Measurements from ENCODE around the gene EIF4E2.

Gene EIF4E2

DNA sequence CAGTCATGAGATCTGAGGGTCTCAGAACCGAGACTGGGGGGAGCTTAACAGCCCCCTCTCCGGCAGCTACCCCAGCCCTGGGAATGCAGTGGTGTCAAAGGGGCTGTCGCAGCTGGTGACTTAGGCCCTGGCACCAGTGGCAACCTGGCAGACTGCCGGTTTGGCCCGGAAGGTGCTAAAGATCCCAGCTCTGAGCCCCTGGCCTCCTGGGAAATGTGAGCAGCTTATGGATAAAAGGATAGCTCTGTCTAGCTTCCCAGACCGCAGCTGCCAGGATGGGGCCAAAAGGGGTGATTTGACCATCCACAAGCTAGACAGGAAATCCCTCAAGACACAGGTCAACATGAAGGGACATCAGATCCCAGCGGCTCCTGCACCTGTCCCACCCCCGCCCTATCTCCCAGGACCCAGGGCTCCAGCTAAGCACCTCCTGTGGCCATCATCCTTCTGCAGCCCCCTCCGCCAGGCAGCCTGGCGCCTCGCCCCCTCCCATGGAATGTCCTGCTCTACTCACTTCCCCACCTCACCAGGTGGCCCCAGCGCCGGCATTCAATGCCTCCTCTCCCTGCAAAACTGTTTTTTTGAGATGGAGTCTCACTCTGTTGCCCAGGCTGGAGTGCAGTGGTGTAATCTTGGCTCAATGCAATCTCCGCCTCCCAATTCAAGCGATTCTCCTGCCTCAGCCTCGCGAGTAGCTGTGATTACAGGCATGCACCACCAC is 49.7 kb downstream of the EIF4E2 start:
- DNase-seq (ENCODE audit: low read depth), result no peak

DNA sequence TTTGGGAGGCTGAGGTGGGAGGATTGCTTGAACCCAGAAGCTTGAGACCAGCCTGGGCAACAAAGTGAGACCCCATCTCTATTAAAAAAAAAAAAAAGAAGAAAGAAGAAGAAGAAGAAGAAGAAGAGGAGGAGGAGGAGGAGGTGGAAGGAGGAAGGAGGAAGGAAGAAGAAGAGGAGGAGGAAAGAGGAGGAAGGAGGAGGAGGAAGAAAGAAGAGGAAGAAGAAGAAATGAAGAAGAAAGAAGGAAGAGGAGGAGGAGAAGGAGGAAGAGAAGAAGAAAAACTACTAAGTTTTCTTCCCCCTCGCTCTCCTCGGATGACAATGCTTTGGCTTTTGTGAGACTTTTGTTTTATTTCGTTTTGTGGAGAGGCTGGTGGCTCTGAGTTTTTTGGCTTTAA is 52.8 kb downstream of the EIF4E2 start:
- no peak for DNase-seq (ENCODE audit: low read depth)

DNA sequence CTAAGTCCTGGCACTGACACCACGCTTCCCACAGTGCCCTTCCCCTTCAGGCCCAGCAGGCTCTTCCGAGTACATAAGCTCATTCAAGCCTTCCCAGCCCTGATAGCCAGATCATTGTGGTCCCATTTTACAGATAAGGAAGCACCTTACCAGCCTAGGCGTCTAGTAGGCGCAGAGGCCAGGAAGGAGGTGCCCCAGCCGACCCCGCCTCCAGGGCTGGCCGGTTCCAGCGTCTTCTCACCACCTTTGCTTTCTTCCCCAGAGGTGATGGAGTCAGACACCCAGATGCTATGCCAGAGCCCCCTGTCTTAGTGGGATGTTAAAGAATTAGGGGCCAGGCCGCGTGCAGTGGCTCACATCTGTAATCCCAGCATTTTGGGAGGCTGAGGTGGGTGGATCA is 54.0 kb downstream of the EIF4E2 start:
- no peak for DNase-seq (ENCODE audit: low read depth)

DNA sequence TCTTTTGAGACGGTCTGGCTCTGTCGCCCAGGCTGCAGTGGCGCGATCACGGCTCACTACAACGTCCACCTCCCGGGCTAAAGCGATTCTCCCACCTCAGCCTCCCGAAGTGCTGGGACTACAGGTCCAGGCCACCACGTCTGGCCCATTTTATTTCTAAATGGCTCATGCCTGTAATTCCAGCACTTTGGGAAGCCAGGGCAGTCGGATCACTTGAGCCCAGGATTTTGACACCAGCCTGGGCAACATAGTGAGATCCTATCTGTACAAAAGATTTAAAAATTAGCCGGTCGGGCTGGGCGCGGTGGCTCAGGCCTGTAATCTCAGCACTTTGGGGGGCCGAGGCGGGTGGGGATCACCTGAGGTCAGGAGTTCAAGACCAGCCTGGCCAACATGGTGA is 56.5 kb downstream of the EIF4E2 start:
- DNase-seq (ENCODE audit: low read depth), result no peak

DNA sequence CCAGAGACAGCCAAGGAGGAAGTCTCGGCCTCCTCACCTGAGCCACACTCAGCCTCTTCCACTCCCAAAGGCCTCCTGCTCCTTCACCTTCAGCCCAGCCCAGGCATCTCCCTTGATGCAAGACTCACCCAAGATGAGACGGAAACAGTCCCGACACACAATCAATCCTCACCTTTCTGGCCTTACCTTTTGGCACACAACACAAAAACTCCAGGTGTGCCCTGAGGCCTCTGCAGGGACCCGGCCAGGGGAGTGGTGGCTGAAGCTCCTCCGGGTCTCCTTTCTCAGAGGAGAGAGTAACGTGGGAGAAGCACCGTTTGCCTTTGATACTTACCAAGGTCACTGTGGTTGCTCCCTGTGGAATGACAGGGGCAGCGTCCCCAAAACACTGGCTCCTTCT is 59.1 kb downstream of the EIF4E2 start:
- no peak for DNase-seq (ENCODE audit: low read depth)

DNA sequence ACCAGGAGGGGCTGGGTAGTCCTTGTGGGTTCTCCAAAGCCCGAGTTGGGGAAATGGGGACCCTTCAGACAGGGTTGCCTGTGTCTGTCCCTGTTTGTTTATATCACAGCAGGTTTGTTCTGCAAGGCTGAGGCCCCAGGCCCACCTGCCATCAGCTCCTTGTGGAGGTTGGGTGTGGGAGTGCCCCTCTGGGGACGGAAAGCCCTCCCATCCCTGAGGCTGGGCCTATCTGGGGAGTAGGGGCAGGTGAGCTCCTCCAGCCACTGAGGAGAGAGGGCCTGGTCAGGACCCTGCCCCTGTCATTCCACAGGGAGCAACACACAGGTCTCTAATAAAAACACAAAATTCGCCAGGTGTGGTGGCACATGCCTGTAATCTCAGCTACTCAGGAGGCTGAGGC is 59.6 kb downstream of the EIF4E2 start:
- no peak for DNase-seq (ENCODE audit: low read depth)

DNA sequence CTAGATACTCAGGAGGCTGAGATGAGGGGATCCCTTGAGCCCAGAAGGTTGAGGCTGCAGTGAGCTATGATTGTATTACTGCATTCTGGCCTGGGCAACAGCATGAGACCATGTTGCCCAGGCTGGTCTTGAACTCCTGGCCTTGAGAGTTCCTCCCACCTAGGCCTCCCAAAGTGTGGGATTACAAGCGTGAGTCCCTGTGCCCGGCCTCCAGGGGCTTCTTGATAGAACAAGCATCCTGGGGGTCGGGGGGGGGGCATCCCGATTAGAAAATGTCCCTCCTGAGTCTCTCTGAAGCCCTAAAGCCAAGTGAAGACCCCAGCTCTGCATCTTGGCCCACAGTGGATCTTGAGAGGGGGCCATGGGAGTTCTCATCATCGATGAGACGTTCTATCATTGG is 60.6 kb downstream of the EIF4E2 start:
- DNase-seq (ENCODE audit: low read depth), result no peak

DNA sequence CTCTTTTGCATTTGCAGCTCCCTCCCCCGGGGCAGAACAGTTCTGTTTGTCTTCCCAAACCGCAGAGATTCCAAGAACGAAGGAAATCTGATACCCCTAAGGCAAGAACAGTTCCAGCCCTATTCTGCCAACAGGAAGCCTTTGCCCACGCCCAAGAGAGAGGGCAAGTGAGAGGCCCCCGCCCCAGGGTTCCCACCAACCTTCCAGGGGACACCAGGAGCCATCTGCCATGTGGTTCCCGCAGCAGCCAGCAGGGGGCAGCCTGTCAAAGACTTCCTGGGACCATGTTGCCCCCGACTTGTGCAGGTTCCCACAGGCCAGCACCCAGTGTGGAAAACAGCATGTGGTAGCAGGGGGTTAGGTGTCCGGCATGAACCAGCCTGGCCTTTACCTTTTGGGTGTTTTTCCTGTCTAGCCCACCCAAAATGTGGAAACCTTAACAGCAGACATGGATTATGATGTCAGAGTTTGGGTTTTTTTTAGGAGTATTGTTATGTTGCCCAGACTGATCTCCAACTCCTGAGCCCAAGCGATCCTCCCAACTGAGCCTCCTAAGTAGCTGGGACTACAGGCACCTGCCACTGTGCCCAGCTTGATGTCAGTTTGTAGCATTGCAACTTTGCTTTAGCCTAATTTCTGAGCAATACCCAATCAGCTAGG is 61.2 kb downstream of the EIF4E2 start:
- DNase-seq (ENCODE audit: low read depth), result peak; percentile 50

DNA sequence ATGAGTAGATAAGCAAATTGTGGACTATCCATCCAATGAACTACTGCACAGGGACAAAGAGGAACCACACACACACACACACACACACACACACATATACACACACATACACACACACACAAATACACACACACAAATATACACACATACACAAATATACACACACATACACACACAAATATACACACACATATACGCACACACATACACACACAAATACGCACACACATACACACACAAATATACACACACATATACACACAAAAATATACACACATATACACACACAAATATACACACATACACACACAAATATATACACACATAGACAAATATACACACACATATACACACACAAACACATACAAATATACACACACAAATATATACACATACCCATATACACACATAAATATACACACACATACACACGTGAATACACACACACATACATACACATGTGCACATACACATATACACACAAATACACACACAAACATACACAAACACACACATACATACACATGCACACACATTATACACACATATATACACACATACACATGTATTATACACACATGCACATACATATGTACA is 63.1 kb downstream of the EIF4E2 start:
- DNase-seq (ENCODE audit: low read depth), result no peak

DNA sequence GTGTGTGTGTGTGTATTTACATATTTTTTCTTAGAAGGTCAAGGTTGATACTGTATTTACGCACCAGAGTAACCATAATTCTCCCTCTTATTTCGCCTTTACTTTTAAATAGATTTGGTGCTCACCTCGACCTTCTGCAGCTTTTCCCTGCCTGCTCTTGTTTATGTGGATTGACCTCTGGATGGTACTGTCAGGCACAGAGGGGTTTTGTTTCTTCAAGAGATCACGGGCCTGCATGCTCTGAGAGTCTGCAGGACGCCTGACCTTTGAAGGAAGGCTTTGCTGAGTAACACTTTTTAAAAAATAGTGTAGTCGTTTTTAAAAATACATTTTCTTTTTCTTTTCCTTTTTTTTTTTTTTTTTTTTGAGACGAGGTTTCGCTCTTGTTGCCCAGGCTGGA is 64.8 kb downstream of the EIF4E2 start:
- DNase-seq (ENCODE audit: low read depth), result no peak

Measured in stimulated activated CD8-positive, alpha-beta memory T cell treated with anti-CD3 and anti-CD28 coated beads, Interleukin-12 subunit alpha, Interleukin-12 subunit beta, amount 100 ng/mL, for 1 hour (primary cell).